Trophoblast cell (in vitro differentiated cells and primary cell): ENCODE data around the gene MBTPS1.
A peak's percentile ranks its signal among the peaks of the same experiment; 100 is the strongest.

Source experiments
- DNase-seq, 2 donors: peaks; one replicate each; pipeline ENCODE4 v3.0.0-alpha.2; 2016
- H2AFZ ChIP-seq: 2 replicates; pipeline ENCODE4 v1.6.1; 2013; ENCODE audit warnings: low read length, moderate library complexity, mild to moderate bottlenecking; ENCODE audit not compliant: insufficient read depth, poor library complexity
- H2AK5ac ChIP-seq: 2 replicates; pipeline ENCODE4 v1.6.1; 2013; ENCODE audit warnings: mild to moderate bottlenecking, low read length
- H2BK120ac ChIP-seq: 2 replicates; pipeline ENCODE4 v1.6.1; 2013; ENCODE audit warnings: low read length, mild to moderate bottlenecking, moderate library complexity; ENCODE audit not compliant: insufficient read depth, poor library complexity
- H2BK12ac ChIP-seq: 2 replicates; pipeline ENCODE4 v1.6.1; 2013; ENCODE audit warnings: mild to moderate bottlenecking, low read length, moderate library complexity
- H2BK5ac ChIP-seq: 2 replicates; pipeline ENCODE4 v1.6.1; 2013; ENCODE audit warnings: low read length, low read depth, moderate library complexity, mild to moderate bottlenecking; ENCODE audit not compliant: poor library complexity
- H3K14ac ChIP-seq: 2 replicates; pipeline ENCODE4 v1.6.1; 2013; ENCODE audit warnings: mild to moderate bottlenecking, low read length
- H3K18ac ChIP-seq: 2 replicates; pipeline ENCODE4 v1.6.1; 2013; ENCODE audit warnings: mild to moderate bottlenecking, low read length
- H3K23ac ChIP-seq: 2 replicates; pipeline ENCODE4 v1.6.1; 2013; ENCODE audit warnings: low read length
- H3K27ac ChIP-seq: 2 replicates; pipeline ENCODE4 v1.5.1; 2013; ENCODE audit warnings: low read depth, mild to moderate bottlenecking, inconsistent platforms, low read length, moderate library complexity
- H3K27me3 ChIP-seq: 2 replicates; pipeline ENCODE4 v1.6.1; 2013; ENCODE audit warnings: inconsistent platforms, mild to moderate bottlenecking, low read length, moderate library complexity; ENCODE audit not compliant: insufficient read depth
- H3K36me3 ChIP-seq, 2 experiments: 1 replicate in 1 of 2; 2 replicates in 1 of 2; pipeline ENCODE4 v1.6.1; 2013; ENCODE audit warnings: low read length in 2 of 2, mild to moderate bottlenecking in 2 of 2, moderate library complexity in 1 of 2; ENCODE audit not compliant: insufficient read depth in 2 of 2, control insufficient read depth in 1 of 2
- H3K4ac ChIP-seq: 2 replicates; pipeline ENCODE4 v1.6.1; 2013; ENCODE audit warnings: low read depth, mild to moderate bottlenecking, low read length, moderate library complexity
- H3K4me1 ChIP-seq, 2 experiments: 1 replicate in 1 of 2; 2 replicates in 1 of 2; pipeline ENCODE4 v1.6.1; 2013; ENCODE audit warnings: low read length in 2 of 2, mild to moderate bottlenecking in 2 of 2, moderate library complexity in 1 of 2; ENCODE audit not compliant: insufficient read depth in 2 of 2, control insufficient read depth in 1 of 2
- H3K4me2 ChIP-seq: 2 replicates; pipeline ENCODE4 v1.6.1; 2013; ENCODE audit warnings: inconsistent platforms, mild to moderate bottlenecking, low read length, moderate library complexity
- H3K4me3 ChIP-seq: 2 replicates; pipeline ENCODE4 v1.5.1; 2013; ENCODE audit warnings: mild to moderate bottlenecking, low read depth, low read length, inconsistent platforms
- H3K79me1 ChIP-seq: one replicate; pipeline ENCODE4 v1.6.1; 2013; ENCODE audit warnings: low read length
- H3K79me2 ChIP-seq: 2 replicates; pipeline ENCODE4 v1.6.1; 2013; ENCODE audit warnings: low read length, mild to moderate bottlenecking; ENCODE audit not compliant: control insufficient read depth, insufficient read depth, poor library complexity
- H3K9ac ChIP-seq: 2 replicates; pipeline ENCODE4 v1.6.1; 2013; ENCODE audit warnings: mild to moderate bottlenecking, low read length
- H3K9me3 ChIP-seq: 2 replicates; pipeline ENCODE4 v1.6.1; 2013; ENCODE audit warnings: low read depth, mild to moderate bottlenecking, control low read depth, inconsistent platforms, low read length; ENCODE audit not compliant: insufficient read depth
- H4K12ac ChIP-seq: 2 replicates; pipeline ENCODE4 v1.6.1; 2013; ENCODE audit warnings: low read depth, mild to moderate bottlenecking, low read length, moderate library complexity
- H4K8ac ChIP-seq: 2 replicates; pipeline ENCODE4 v1.6.1; 2013; ENCODE audit warnings: low read depth, mild to moderate bottlenecking, low read length, moderate library complexity
- H4K91ac ChIP-seq: one replicate; pipeline ENCODE4 v1.6.1; 2013; ENCODE audit warnings: low read depth, mild to moderate bottlenecking, low read length, moderate library complexity
- WGBS: extraction: QIAGEN DNeasy Blood & Tissue Kit; methylation state at CpG from one replicate; pipeline ENCODE4 v1.1.7; 2013; ENCODE audit warnings: missing lambda C conversion rate; ENCODE audit not compliant: insufficient read length, insufficient coverage; ENCODE audit errors: extremely low coverage; 5-methylcytosine and 5-hydroxymethylcytosine counted together

MBTPS1 gene

DNA sequence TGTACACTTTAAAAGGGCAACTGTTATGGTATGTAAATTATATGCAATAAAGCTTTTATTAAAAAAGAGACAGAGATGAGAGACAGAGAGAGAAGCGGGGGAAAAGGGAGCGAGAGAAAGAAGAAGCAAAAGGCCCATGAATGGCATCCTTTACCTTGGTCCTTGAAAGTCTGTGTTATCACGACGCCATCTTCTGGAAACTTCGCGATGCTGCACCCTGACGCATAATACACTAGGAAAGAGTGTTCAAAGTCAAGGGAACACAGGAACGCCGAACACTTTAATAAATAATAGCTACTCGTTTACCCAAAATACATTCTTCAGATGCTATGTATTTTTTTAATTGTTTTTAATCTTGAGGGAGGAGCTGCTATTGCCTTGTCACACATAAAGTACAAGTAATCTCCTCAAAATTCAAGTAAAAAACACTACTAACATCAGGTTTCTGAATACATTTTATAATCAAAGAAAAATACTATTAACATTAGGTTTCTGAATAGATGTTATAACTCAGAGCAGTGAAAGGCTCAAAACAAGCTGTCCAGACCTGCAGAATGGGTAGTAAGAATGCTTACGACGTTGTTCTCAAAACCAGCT is 51.1 kb downstream of the MBTPS1 start:
- Histone ChIP-seq H3K14ac (no peak overlapping the region), H3K4me3 (no peak overlapping the region), H4K12ac (no peak overlapping the region), H4K8ac (no peak overlapping the region), H2AFZ (no peak overlapping the region), H2AK5ac (no peak overlapping the region), H3K27me3 (no peaks in the 10 kb centered on the region), H2BK120ac (no peak overlapping the region), H2BK12ac (no peak overlapping the region), H2BK5ac (no peak overlapping the region), H3K18ac (no peak overlapping the region), H3K9me3 (no peaks in the 10 kb centered on the region), H3K9ac (no peak overlapping the region), H3K4me1 (no peaks in the 10 kb centered on the region), H3K79me2 (no peaks in the 10 kb centered on the region), H3K27ac (no peak overlapping the region), H3K4ac (no peak overlapping the region), H3K4me2 (no peak overlapping the region), H3K79me1 (no peaks in the 10 kb centered on the region), H3K23ac (no peak overlapping the region), H4K91ac (no peak overlapping the region), H3K36me3 (peaks cover 50 to 53% of the 10 kb centered on the region in 2 experiments)
- no CpG with 5 or more reads among the region's 12 CpGs for WGBS
- peak; percentile 47 to 81 for DNase-seq

DNA sequence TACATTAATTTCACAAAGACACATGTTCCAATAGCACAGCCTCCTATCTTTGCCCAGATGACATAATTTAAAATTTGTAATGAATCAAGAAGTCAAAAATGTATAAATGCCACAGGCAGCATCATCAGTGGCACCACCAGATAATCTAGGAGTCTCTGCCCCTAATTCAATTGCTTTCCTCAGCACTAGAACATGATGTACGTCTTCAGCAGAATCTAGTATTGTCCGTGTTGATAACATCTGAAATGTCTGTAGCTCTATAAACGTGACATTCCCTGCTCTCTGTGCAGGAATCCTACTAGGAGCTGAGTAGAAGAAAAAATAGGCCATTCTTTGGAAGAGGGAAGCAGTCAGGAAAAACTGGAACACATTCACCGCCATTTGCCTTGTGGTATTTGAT is 52.8 kb downstream of the MBTPS1 start:
- Histone ChIP-seq H3K18ac (no peak overlapping the region), H3K4me2 (no peak overlapping the region), H3K79me2 (no peaks in the 10 kb centered on the region), H3K9ac (no peak overlapping the region), H2BK12ac (no peak overlapping the region), H3K4ac (no peak overlapping the region), H3K4me1 (no peaks in the 10 kb centered on the region), H2BK5ac (no peak overlapping the region), H3K23ac (no peak overlapping the region), H3K36me3 (peaks cover 52 to 53% of the 10 kb centered on the region in 2 experiments), H2AK5ac (no peak overlapping the region), H3K14ac (no peak overlapping the region), H2AFZ (no peak overlapping the region), H2BK120ac (no peak overlapping the region), H3K4me3 (no peak overlapping the region), H3K79me1 (no peaks in the 10 kb centered on the region), H3K27me3 (no peaks in the 10 kb centered on the region), H4K91ac (no peak overlapping the region), H3K27ac (no peak overlapping the region), H4K12ac (no peak overlapping the region), H4K8ac (no peak overlapping the region), H3K9me3 (peaks cover 2% of the 10 kb centered on the region)
- WGBS = no CpG with 5 or more reads among the region's 4 CpGs
- no peak for DNase-seq

DNA sequence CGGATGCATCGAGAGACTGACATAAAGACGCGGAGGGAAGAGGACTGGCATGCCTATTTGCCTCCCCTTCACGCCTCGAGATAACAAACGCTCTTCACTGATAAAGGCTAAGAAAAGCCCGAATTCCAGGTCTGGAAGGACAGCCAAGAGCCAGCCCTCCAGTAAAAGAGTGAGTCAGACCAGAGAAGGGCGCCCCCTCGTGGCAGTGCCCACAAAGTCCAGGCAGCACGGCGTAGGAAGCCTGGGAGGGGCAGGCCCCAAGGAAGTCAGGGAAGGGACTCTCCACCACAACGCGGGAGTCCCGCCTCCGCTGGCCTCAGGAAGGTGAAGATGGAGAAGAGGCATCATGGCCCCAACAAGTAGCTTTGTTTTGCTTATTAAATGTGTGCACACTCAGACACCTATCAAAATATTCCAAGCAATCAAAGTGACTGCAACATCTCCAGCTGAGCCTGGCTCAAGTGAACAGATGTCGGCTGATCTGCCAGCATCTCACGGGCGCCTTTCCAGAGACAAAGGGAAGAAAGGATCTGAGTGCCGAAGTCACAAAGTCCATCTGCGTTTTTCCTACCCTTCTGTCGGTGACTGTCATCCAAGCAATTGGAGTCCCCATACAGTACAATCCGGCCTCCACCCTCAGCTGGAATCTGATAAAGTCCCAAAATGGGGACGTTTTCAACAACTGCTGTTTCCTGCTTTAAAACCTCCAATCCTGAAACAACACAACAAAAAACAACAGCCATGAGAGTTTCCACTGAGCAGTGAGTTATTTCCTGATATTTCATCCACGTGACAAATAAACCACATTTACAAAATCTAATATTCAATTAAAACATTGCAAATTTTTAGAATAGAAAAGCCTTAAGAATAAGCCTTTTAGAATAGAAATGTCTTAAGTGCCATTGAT is 53.8 kb downstream of the MBTPS1 start:
- Histone ChIP-seq H3K4me2 (no peak overlapping the region), H3K27me3 (no peaks in the 10 kb centered on the region)
- 100% methylated on average over 1 of the region's 25 CpGs for WGBS

DNA sequence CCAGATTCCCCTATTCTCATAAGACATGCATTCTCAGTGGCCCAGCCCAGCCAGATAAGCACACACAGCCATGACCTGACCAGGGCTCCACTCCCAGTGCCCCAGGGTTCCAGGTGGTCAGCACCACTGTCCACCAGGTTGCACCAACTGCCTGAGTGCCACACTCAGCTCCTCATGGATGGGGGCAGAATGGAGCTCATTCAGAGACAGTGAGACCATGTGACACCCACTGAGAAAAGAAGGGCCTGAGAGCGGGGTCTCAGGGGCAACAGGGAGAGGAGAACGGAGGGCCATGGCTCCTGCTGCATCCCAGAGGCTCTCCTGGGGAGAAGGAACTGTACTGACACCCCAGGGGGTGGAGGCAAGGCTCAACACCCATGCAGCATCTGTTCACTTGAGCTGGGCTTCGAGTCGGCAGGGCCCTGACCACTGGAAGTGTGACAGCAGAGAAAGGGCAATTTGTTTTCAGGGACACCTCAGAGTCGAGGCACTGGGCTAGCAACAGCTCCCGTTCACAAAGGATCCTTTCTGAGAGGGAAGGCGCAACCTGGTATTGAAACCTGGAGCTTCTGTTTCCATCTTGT is 55.4 kb downstream of the MBTPS1 start:
- Histone ChIP-seq H3K79me1 (no peaks in the 10 kb centered on the region), H3K27ac (no peak overlapping the region), H2AK5ac (no peak overlapping the region), H2BK12ac (no peak overlapping the region), H4K8ac (no peak overlapping the region), H3K4me3 (no peak overlapping the region), H3K4me2 (no peak overlapping the region), H3K27me3 (no peaks in the 10 kb centered on the region), H3K4me1 (peaks cover 0 to 4% of the 10 kb centered on the region in 2 experiments), H2BK5ac (no peak overlapping the region), H3K36me3 (peaks cover 47 to 52% of the 10 kb centered on the region in 2 experiments), H4K91ac (no peak overlapping the region), H4K12ac (no peak overlapping the region), H3K14ac (no peak overlapping the region), H3K18ac (no peak overlapping the region), H3K4ac (no peak overlapping the region), H2AFZ (no peak overlapping the region), H3K79me2 (no peaks in the 10 kb centered on the region), H3K9me3 (peaks cover 2% of the 10 kb centered on the region), H2BK120ac (no peak overlapping the region), H3K23ac (no peak overlapping the region), H3K9ac (no peak overlapping the region)
- no peak for DNase-seq
- no CpG with 5 or more reads among the region's 7 CpGs for WGBS

More for the DNA sequence above, 53.8 kb downstream of the MBTPS1 start:
- H3K4me1 ChIP-seq = no peaks in the 10 kb centered on the region
- H3K79me2 ChIP-seq = no peaks in the 10 kb centered on the region
- DNase-seq = peak; percentile 62 to 77
- no peak overlapping the region for H3K27ac ChIP-seq
- H3K14ac ChIP-seq = no peak overlapping the region
- H2BK5ac ChIP-seq = no peak overlapping the region
- H3K36me3 ChIP-seq = peaks cover 50 to 52% of the 10 kb centered on the region in 2 experiments
- no peak overlapping the region for H2BK12ac ChIP-seq
- no peak overlapping the region for H3K4me3 ChIP-seq
- H2BK120ac ChIP-seq = no peak overlapping the region
- H4K8ac ChIP-seq = no peak overlapping the region
- H3K79me1 ChIP-seq = no peaks in the 10 kb centered on the region
- H3K9ac ChIP-seq = no peak overlapping the region
- H2AK5ac ChIP-seq = no peak overlapping the region
- no peak overlapping the region for H4K91ac ChIP-seq
- H3K4ac ChIP-seq = no peak overlapping the region
- H2AFZ ChIP-seq = no peak overlapping the region
- no peak overlapping the region for H4K12ac ChIP-seq
- peaks cover 2% of the 10 kb centered on the region for H3K9me3 ChIP-seq
- H3K18ac ChIP-seq = no peak overlapping the region
- H3K23ac ChIP-seq = no peak overlapping the region
